ENCODE measurements around the gene MTFP1. TPM values are rescaled to one million over a fixed set of nuclear protein-coding genes. Genes with fewer than 3 reads are reported as not detected.
"Not testable (repeated sequence)": the region's sequence is repeated elsewhere in the genome, so short reads cannot be mapped to it uniquely, and the experiment has no call there.

Gene MTFP1
- total RNA-seq, 1 donor from 2014 or later, result 21.1 TPM

DNA sequence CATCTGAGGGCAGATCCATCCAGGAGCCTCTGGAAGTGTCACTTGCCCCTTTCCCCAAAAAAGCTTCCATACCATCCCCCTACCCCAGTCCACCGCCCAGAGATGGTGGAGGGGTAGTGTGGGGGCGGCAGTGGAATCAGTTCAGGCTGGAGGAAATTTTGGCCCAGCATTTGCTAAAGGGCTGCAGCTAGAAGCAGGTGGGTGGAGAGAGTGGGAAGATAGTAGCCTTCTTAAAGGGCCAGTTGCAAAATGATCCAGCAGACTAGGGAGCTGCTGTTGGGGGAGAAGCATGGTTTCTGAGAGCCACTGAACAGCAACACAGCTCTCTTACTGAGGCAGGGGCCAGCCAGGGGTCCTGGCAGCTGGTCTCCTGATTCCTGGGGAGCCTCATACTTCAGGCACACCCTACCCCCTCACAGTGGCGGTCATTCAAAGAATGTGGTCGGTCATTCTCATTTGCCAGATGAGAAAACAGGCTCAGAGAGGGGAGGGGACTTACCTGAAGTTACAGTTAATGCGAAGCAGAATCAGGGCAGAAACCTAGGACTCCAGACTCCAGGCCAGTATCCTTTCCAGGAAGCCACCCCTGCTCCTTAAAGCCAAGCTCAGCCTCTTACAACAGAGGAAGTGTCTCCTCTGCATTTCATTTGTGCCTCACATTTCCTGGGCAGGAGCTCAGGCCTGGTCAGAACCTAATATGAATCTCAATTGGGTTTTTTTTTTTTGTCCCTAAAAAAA lies 23.4 kb upstream of the MTFP1 start:
- peaks cover 26% of the 10 kb centered on the region for H3K4me1 ChIP-seq
- H3K27me3 ChIP-seq, result no peaks in the 10 kb centered on the region
- no peak overlapping the region for H3K4me3 ChIP-seq
- H3K36me3 ChIP-seq, result peaks cover 0 to 9% of the 10 kb centered on the region in 2 donors
- H3K27ac ChIP-seq, result no peak overlapping the region
- intact Hi-C loops (cut with DNase I), result no loop called here
- no peaks in the 10 kb centered on the region for H3K9me3 ChIP-seq
- TF ChIP-seq POLR2A (IDR thresholded peaks at IDR 0.05), result no peak
- TF ChIP-seq, protein P1, sequence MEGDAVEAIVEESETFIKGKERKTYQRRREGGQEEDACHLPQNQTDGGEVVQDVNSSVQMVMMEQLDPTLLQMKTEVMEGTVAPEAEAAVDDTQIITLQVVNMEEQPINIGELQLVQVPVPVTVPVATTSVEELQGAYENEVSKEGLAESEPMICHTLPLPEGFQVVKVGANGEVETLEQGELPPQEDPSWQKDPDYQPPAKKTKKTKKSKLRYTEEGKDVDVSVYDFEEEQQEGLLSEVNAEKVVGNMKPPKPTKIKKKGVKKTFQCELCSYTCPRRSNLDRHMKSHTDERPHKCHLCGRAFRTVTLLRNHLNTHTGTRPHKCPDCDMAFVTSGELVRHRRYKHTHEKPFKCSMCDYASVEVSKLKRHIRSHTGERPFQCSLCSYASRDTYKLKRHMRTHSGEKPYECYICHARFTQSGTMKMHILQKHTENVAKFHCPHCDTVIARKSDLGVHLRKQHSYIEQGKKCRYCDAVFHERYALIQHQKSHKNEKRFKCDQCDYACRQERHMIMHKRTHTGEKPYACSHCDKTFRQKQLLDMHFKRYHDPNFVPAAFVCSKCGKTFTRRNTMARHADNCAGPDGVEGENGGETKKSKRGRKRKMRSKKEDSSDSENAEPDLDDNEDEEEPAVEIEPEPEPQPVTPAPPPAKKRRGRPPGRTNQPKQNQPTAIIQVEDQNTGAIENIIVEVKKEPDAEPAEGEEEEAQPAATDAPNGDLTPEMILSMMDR (IDR thresholded peaks at IDR 0.05), result no peak
- no peak for TF ChIP-seq POLR2AphosphoS5 (IDR thresholded peaks at IDR 0.05; ENCODE audit: insufficient read depth in 1 of 2, low read depth in 1 of 2)
- no peak for DNase-seq (ENCODE audit: extremely low spot score in 2 of 2)

DNA sequence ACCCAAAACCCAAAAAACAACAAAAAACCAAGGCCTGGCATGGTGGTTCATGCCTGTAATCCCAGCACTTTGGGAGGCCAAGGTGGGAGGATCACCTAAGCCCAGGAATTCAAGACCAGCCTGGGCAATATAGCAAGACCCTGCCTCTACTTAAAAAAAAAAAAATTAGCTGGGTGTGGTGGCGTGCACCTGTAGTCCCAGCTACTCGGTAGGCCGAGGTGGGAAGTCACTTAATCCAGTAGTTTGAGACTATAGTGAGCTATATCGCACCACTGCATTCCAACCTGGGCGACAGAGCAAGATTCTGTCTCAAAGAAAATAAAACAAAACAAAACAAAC lies 22.8 kb upstream of the MTFP1 start:
- H3K4me3 ChIP-seq; intact Hi-C loops (cut with DNase I); H3K27ac ChIP-seq; H3K27me3 ChIP-seq; H3K9me3 ChIP-seq; DNase-seq (ENCODE audit: extremely low spot score in 2 of 2): not testable (repeated sequence)
- Histone ChIP-seq H3K4me1 (peaks cover 20% of the 10 kb centered on the region), H3K36me3 (peaks cover 0 to 13% of the 10 kb centered on the region in 2 donors)

DNA sequence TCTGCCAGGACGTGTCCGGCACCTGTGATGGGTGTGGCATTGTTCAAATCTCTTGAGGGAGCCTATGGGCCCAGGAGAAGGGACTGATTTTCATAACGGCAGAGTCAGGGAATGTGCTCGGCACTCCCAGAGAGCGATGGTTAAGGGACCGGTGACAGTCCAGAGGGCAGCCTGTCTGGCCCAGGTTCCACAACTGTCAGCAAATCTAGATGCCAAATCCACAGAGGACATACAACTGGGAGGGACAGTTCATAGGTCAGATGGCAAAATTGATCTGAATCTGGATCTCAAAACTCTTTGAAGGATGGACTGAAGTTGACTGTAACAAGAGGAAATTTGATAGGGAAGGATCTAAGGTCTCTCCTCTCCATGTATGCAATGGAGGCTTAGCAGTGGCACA lies 21.3 kb upstream of the MTFP1 start:
- intact Hi-C loops (cut with DNase I), result no loop called here
- no peak for DNase-seq (ENCODE audit: extremely low spot score in 2 of 2)
- Histone ChIP-seq H3K4me3 (no peak overlapping the region), H3K27me3 (no peaks in the 10 kb centered on the region), H3K9me3 (no peaks in the 10 kb centered on the region), H3K36me3 (peaks cover 0 to 21% of the 10 kb centered on the region in 2 donors), H3K4me1 (peaks cover 6% of the 10 kb centered on the region), H3K27ac (no peak overlapping the region)
- TF ChIP-seq POLR2AphosphoS5 (IDR thresholded peaks at IDR 0.05; ENCODE audit: insufficient read depth in 1 of 2, low read depth in 1 of 2) (no peak), POLR2A (IDR thresholded peaks at IDR 0.05) (no peak)

DNA sequence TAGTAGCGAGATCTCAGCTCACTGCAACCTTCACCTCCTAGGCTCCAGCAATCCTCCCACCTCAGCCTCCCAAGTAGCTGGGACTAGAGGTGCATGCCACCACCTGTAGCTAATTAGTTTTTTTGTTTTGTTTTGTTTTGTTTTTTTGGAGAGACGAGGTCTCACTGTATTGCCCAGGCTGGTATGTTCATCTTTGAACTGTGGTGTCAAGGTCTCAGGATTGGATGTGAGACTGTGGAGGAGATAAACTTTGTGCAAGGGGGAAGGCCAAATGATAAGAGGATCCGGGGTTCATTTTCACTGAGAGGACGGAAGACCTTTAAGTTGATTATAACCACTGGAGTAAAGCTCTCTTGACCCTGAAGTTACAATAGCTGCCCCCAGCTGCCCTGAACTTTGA lies 19.8 kb upstream of the MTFP1 start:
- DNase-seq (ENCODE audit: extremely low spot score in 2 of 2), result no peak
- no peaks in the 10 kb centered on the region for H3K4me1 ChIP-seq
- TF ChIP-seq, protein P1 (IDR thresholded peaks at IDR 0.05), result no peak
- TF ChIP-seq POLR2A (IDR thresholded peaks at IDR 0.05), result no peak
- no peak for TF ChIP-seq POLR2AphosphoS5 (IDR thresholded peaks at IDR 0.05; ENCODE audit: insufficient read depth in 1 of 2, low read depth in 1 of 2)
- H3K4me3 ChIP-seq, result no peak overlapping the region
- intact Hi-C loops (cut with DNase I), result no loop called here
- H3K36me3 ChIP-seq, result peaks cover 0 to 25% of the 10 kb centered on the region in 2 donors
- H3K27ac ChIP-seq, result no peak overlapping the region
- no peaks in the 10 kb centered on the region for H3K9me3 ChIP-seq
- no peaks in the 10 kb centered on the region for H3K27me3 ChIP-seq

DNA sequence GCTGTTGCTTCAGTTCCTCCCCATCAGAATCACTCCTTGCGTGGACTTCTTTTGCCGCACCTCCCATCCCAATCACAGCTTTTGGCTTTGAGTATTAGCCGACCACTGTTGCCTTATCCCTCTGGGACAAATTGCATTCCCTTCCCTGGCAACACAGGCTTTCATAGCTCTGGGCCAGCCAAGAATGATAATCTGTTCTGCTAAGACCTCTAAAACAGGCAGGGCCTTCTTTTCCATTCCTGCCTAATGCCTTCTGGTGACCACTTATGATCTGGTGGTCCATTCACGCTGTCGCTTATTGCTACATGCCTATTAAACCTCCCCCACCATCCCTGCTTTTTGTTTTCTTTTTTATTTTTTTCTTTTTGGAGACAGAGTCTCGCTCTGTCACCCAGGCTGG lies 19.2 kb upstream of the MTFP1 start:
- Histone ChIP-seq H3K27me3 (no peaks in the 10 kb centered on the region), H3K9me3 (no peaks in the 10 kb centered on the region), H3K27ac (no peak overlapping the region), H3K4me1 (no peaks in the 10 kb centered on the region), H3K4me3 (no peak overlapping the region), H3K36me3 (peaks cover 0 to 32% of the 10 kb centered on the region in 2 donors)
- no peak for DNase-seq (ENCODE audit: extremely low spot score in 2 of 2)
- TF ChIP-seq POLR2AphosphoS5 (IDR thresholded peaks at IDR 0.05; ENCODE audit: insufficient read depth in 1 of 2, low read depth in 1 of 2) (no peak), POLR2A (IDR thresholded peaks at IDR 0.05) (no peak)
- TF ChIP-seq, protein P1 (IDR thresholded peaks at IDR 0.05), result no peak
- intact Hi-C loops (cut with DNase I), result no loop called here

DNA sequence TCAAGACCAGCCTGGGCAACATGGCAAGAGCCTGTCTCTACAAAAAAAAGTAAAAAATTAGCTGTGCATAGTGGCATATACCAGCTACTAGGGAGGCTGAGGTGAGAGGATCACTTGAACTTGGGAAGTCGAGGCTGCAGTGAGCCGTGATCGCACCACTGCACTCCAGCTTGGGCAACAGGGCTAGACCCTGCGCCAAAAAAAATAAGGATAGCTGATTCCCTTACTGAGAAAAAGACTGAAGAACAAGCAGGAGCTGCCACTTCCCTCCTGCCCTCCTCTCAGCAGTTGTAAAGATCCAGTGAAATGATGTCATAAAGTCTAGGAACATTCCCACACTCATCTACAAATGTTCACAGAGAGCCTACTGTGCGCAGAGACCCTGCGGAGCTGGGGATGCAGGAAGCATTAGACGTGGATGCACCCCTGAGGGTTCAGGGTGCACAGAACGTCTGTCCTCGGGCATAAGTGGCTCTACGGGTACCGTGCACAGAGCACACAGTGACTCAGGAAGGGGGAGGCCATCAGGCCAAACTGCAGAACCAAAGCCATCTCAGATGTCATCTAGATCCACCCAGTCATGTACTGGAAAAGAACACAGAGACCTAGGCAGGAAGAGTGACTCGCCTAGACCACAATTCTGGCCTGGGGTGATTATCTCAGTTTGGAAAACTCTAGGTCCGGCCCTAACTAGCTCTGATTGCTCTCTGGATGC lies 17.0 kb upstream of the MTFP1 start:
- TF ChIP-seq POLR2A (IDR thresholded peaks at IDR 0.05), result no peak
- TF ChIP-seq, protein P1 (IDR thresholded peaks at IDR 0.05), result no peak
- no peak for TF ChIP-seq POLR2AphosphoS5 (IDR thresholded peaks at IDR 0.05; ENCODE audit: insufficient read depth in 1 of 2, low read depth in 1 of 2)
- H3K36me3 ChIP-seq, result peaks cover 0 to 41% of the 10 kb centered on the region in 2 donors
- no peaks in the 10 kb centered on the region for H3K27me3 ChIP-seq
- H3K27ac ChIP-seq, result no peak overlapping the region
- no peaks in the 10 kb centered on the region for H3K4me1 ChIP-seq
- intact Hi-C loops (cut with DNase I), result no loop called here
- no peaks in the 10 kb centered on the region for H3K9me3 ChIP-seq
- no peak overlapping the region for H3K4me3 ChIP-seq
- DNase-seq (ENCODE audit: extremely low spot score in 2 of 2), result no peak
